Calu3 (cell line): ENCODE results near the gene CD248. TPM values are rescaled to one million over a fixed set of nuclear protein-coding genes. Genes with fewer than 3 reads are reported as not detected.
A peak's percentile ranks its signal among the peaks of the same experiment; 100 is the strongest.
"Not testable (repeated sequence)": the region's sequence is repeated elsewhere in the genome, so short reads cannot be mapped to it uniquely, and the experiment has no call there.

Source experiments
- BruUV-seq: library from RNA; stranded (reverse); fragments of 400-500 nt; replicated peaks from 2 replicates; lab custom pipeline; 2021; lab: Mats Ljungman, UMichigan
- CTCF ChIA-PET: fragments of 300-600 bp; sonication (Branson Sonifier 250); formaldehyde crosslinking; loops from one replicate; lab custom pipeline; 2022; ENCODE audit warnings: antibody characterized with exemption; lab: Charles Lee
- DNase-seq: peaks from one replicate; pipeline ENCODE4 v3.0.0; 2022
- H3K27ac Mint-ChIP-seq: one replicate; pipeline ENCODE4 v1.8.0; 2022; ENCODE audit warnings: mixed read lengths; ENCODE audit not compliant: unreplicated experiment
- H3K27me3 Mint-ChIP-seq: one replicate; pipeline ENCODE4 v1.8.0; 2022; ENCODE audit warnings: mixed read lengths; ENCODE audit not compliant: unreplicated experiment
- H3K36me3 Mint-ChIP-seq: one replicate; pipeline ENCODE4 v1.8.0; 2022; ENCODE audit warnings: mild to moderate bottlenecking, moderate library complexity, mixed read lengths; ENCODE audit not compliant: insufficient read depth, unreplicated experiment
- H3K4me1 Mint-ChIP-seq: one replicate; pipeline ENCODE4 v1.8.0; 2022; ENCODE audit warnings: mild to moderate bottlenecking, low read depth, mixed read lengths; ENCODE audit not compliant: unreplicated experiment
- H3K4me3 Mint-ChIP-seq: one replicate; pipeline ENCODE4 v1.8.0; 2022; ENCODE audit warnings: mild to moderate bottlenecking, low read depth, moderate library complexity, mixed read lengths; ENCODE audit not compliant: unreplicated experiment
- H3K9me3 Mint-ChIP-seq: one replicate; pipeline ENCODE4 v1.8.0; 2022; ENCODE audit warnings: low read depth, mixed read lengths; ENCODE audit not compliant: unreplicated experiment
- CTCF ChIP-seq: fragments of 200-600 bp; IDR thresholded peaks from one replicate; pipeline ENCODE4 v1.8.0; 2022; ENCODE audit warnings: antibody characterized with exemption; ENCODE audit not compliant: unreplicated experiment
- intact Hi-C: fragments of 100-400 bp; cut with micrococcal nuclease; formaldehyde crosslinking; loops from one replicate; pipeline ENCODE4 v1.10.0; 2022; ENCODE audit not compliant: unreplicated experiment
- total RNA-seq: library from RNA; stranded (reverse); gene quantifications from 2 replicates; pipeline ENCODE4 v1.2.3, GENCODE V29; 2022

CD248 gene
- total RNA-seq, 1 experiment from 2014 or later = not detected

DNA sequence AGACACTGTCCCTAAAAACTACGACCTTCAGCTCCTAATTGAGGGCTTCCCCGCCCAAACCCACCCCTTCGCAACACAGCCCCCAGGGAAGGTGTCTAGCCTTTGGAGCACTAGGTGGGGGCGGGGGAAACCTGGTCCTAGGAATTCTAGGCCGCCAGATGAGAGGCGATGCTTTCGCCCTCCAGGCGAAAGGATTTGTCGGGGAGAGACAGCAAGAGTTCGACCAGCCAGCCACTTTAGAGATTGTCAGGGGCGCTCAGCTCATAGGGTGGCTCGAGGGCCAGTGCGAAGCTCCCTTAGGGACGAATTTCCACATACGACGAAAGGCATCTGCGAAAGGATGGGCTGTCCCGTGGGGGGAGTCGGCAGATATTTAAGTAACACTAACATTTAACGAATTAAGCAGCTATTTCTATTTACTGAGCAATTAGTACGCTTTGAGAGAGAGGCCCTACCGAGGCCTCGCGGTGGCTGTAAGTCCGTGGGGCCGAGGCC lies 5.3 kb downstream of the CD248 start:
- no peak for DNase-seq
- intact Hi-C loops = loop anchor here (2.0 kb wide), 1 partner anchor 77 kb away; no protein-coding TSS in a partner anchor
- peak overlapping the region; percentile 90 for H3K4me3 Mint-ChIP-seq
- no peaks in the 10 kb centered on the region for H3K9me3 Mint-ChIP-seq
- CTCF ChIA-PET = interaction anchor here (0.5 to 3.3 kb wide), 12 partner anchors 10 to 127 kb away, joined by 3 to 32 read pairs (median 6); partner anchors contain the start of genes MRPL11, RIN1 and YIF1A
- no TSS peak for BruUV-seq
- no peak for TF ChIP-seq CTCF
- H3K27me3 Mint-ChIP-seq = peaks cover 52% of the 10 kb centered on the region
- H3K27ac Mint-ChIP-seq = peak overlapping the region; percentile 83
- H3K4me1 Mint-ChIP-seq = peaks cover 9% of the 10 kb centered on the region
- peaks cover 24% of the 10 kb centered on the region for H3K36me3 Mint-ChIP-seq

DNA sequence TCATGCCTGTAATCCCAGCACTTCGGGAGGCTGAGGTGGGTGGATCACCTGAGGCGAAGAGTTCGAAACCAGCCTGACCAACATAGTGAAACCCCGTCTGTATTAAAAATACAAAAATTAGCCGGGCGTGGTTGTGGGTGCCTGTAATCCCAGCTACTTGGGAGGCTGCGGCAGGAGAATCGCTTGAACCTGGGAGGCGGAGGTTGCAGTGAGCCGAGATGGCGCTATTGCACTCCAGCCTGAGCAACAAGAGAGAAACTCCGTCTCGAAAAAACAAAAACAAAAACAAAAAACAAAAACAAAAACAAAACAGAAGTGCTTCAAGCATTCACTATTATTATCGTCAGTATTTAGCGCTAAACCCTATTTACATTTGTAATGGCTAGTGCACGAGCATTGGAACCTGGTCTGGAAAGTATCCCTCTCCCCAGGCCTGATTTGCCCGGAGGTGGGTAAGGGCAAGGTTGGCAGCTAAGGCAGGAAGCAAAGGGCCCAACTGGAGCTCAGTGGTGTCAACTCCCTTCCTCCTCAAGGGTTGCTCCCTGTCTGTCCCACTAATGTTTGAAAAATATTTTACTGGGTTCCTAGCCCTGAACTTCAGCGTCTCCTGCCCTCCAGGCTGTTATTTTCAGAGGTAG lies 5.9 kb downstream of the CD248 start:
- not testable (repeated sequence) for DNase-seq, BruUV-seq, H3K27ac Mint-ChIP-seq, H3K4me3 Mint-ChIP-seq, H3K9me3 Mint-ChIP-seq, H3K4me1 Mint-ChIP-seq
- intact Hi-C loops = loop anchor here (2.0 kb wide), 1 partner anchor 78 kb away; no protein-coding TSS in a partner anchor
- Mint-ChIP-seq H3K27me3 (peaks cover 47% of the 10 kb centered on the region), H3K36me3 (peaks cover 24% of the 10 kb centered on the region)
- CTCF ChIA-PET = interaction anchor here (0.5 to 3.3 kb wide), 12 partner anchors 10 to 128 kb away, joined by 3 to 32 read pairs (median 6); partner anchors contain the start of genes MRPL11, RIN1 and YIF1A

DNA sequence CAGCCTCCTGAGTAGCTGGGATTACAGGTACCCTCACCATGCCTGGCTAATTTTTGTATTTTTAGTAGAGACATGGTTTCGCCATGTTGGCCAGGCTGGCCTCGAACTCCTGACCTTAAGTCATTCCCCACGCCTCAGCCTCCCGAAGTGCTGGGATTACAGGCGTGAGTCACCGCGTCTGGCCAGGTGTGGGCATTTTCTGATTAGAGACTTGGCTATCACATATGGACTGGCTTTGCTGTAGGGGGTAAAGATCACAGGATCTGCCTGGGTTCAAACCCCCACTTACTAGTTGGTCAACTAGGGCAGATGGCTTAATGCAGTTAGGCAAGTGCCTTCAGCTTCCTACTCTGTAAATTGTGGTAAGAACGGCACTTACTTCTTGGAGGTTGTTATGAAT lies 6.5 kb downstream of the CD248 start:
- H3K4me3 Mint-ChIP-seq = no peak overlapping the region
- no peak for TF ChIP-seq CTCF
- no peak for DNase-seq
- H3K36me3 Mint-ChIP-seq = peaks cover 24% of the 10 kb centered on the region
- BruUV-seq = no TSS peak
- CTCF ChIA-PET = interaction anchor here (0.6 kb wide), 1 partner anchor 80 kb away, joined by 3 read pairs; no protein-coding TSS in a partner anchor
- H3K9me3 Mint-ChIP-seq = no peaks in the 10 kb centered on the region
- H3K27ac Mint-ChIP-seq = no peak overlapping the region
- intact Hi-C loops = loop anchor here (2.0 kb wide), 1 partner anchor 78 kb away; no protein-coding TSS in a partner anchor
- H3K4me1 Mint-ChIP-seq = peaks cover 9% of the 10 kb centered on the region
- H3K27me3 Mint-ChIP-seq = peaks cover 41% of the 10 kb centered on the region

- no peak overlapping the region for H3K27ac Mint-ChIP-seq
- CTCF ChIA-PET = no interaction called here
- H3K4me3 Mint-ChIP-seq = no peak overlapping the region
- no peaks in the 10 kb centered on the region for H3K9me3 Mint-ChIP-seq
- intact Hi-C loops = no loop called here
- DNase-seq = no peak
- peaks cover 19% of the 10 kb centered on the region for H3K36me3 Mint-ChIP-seq
- H3K4me1 Mint-ChIP-seq = peaks cover 9% of the 10 kb centered on the region
- no peak for TF ChIP-seq CTCF
- peaks cover 32% of the 10 kb centered on the region for H3K27me3 Mint-ChIP-seq
- BruUV-seq = no TSS peak
Observed at GRCh38 chr11:66309475-66309874, 7.4 kb downstream of the CD248 start.
